ENCODE measurements around the gene TRPM3. TPM values are rescaled to one million over a fixed set of nuclear protein-coding genes. Genes with fewer than 3 reads are reported as not detected.

The TRPM3 gene
- total and polyA plus RNA-seq, 2 donors (not counting 1 experiment from before 2014, with no cell fraction given): not detected

DNA sequence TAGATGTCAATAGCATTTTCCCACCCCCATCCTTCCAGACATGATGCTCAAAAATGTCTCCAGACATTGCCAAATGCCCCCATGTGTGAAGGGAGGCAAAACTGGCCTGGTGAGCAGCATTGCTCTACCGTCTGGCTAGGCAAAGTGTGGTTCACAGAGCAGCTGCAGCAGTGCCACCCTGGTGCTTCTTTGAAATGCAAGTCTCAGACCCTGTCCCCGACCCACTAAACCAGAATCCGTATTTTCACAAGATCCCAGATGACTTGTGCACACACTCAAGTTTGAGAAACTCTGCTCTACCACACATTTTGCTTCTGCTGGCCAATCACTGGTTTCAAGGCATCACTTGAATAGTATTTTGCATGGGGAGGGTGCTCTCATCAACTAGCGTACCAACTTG lies 480.4 kb downstream of the TRPM3 start:
- CTCF ChIA-PET: no interaction called here
- 98% methylated on average over 4 of the region's 4 CpGs for WGBS (ENCODE audit: insufficient coverage)
- DNase-seq: no peak
- TF ChIP-seq EZH2 (IDR thresholded peaks at IDR 0.05; ENCODE audit: borderline replicate concordance, insufficient read depth, low read depth, low read length, poor library complexity, severe bottlenecking): no peak
- TF ChIP-seq, protein P1, sequence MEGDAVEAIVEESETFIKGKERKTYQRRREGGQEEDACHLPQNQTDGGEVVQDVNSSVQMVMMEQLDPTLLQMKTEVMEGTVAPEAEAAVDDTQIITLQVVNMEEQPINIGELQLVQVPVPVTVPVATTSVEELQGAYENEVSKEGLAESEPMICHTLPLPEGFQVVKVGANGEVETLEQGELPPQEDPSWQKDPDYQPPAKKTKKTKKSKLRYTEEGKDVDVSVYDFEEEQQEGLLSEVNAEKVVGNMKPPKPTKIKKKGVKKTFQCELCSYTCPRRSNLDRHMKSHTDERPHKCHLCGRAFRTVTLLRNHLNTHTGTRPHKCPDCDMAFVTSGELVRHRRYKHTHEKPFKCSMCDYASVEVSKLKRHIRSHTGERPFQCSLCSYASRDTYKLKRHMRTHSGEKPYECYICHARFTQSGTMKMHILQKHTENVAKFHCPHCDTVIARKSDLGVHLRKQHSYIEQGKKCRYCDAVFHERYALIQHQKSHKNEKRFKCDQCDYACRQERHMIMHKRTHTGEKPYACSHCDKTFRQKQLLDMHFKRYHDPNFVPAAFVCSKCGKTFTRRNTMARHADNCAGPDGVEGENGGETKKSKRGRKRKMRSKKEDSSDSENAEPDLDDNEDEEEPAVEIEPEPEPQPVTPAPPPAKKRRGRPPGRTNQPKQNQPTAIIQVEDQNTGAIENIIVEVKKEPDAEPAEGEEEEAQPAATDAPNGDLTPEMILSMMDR (IDR thresholded peaks at IDR 0.05): no peak
- Histone ChIP-seq H3K27ac (ENCODE audit: low read length in 2 of 2) (no peak overlapping the region), H3K4me2 (replicated peaks; ENCODE audit: low read depth, low read length, poor library complexity, severe bottlenecking) (no peak overlapping the region), H3K4me3 (ENCODE audit: control extremely low read depth in 1 of 5, extremely low read depth in 1 of 5, insufficient read depth in 1 of 5, low read depth in 2 of 5, low read length in 4 of 5) (no peak overlapping the region), H3K27me3 (replicated peaks in 1 of 4; ENCODE audit: control extremely low read depth in 1 of 4, control insufficient read depth in 3 of 4, insufficient read depth in 4 of 4, low read length in 3 of 4) (peaks cover 0 to 4% (median 0%) of the 10 kb centered on the region in 4 experiments), H3K9ac (ENCODE audit: low read length) (no peak overlapping the region), H2AFZ (ENCODE audit: insufficient read depth, low read depth, low read length, poor library complexity, severe bottlenecking) (no peak overlapping the region), H3K4me1 (ENCODE audit: control insufficient read depth in 2 of 2, insufficient read depth in 2 of 2, low read length in 2 of 2) (no peaks in the 10 kb centered on the region), H3K36me3 (replicated peaks in 1 of 2; ENCODE audit: control extremely low read depth in 1 of 2, control insufficient read depth in 1 of 2, extremely low read depth in 1 of 2, insufficient read depth in 2 of 2, low read length in 1 of 2) (no peaks in the 10 kb centered on the region), H3K9me3 (ENCODE audit: control extremely low read depth in 1 of 3, control insufficient read depth in 2 of 3, insufficient read depth in 1 of 3, low read length in 2 of 3) (no peaks in the 10 kb centered on the region), H4K20me1 (ENCODE audit: control insufficient read depth, insufficient read depth, low read length, poor library complexity, severe bottlenecking) (no peaks in the 10 kb centered on the region), H3K79me2 (ENCODE audit: control insufficient read depth, insufficient read depth, low read length) (no peaks in the 10 kb centered on the region)
- no peak for ATAC-seq (ENCODE audit: low read depth)
- POLR2A ChIA-PET: no interaction called here
- peaks cover 13% of the 10 kb centered on the region for H3K27me3 Mint-ChIP-seq
- no peaks in the 10 kb centered on the region for H3K9me3 Mint-ChIP-seq (ENCODE audit: insufficient read depth)
- H3K4me3 Mint-ChIP-seq: no peak overlapping the region
- no peak overlapping the region for H3K27ac Mint-ChIP-seq
- intact Hi-C loops (cut with micrococcal nuclease): no loop called here
- H3K4me1 Mint-ChIP-seq: no peaks in the 10 kb centered on the region

DNA sequence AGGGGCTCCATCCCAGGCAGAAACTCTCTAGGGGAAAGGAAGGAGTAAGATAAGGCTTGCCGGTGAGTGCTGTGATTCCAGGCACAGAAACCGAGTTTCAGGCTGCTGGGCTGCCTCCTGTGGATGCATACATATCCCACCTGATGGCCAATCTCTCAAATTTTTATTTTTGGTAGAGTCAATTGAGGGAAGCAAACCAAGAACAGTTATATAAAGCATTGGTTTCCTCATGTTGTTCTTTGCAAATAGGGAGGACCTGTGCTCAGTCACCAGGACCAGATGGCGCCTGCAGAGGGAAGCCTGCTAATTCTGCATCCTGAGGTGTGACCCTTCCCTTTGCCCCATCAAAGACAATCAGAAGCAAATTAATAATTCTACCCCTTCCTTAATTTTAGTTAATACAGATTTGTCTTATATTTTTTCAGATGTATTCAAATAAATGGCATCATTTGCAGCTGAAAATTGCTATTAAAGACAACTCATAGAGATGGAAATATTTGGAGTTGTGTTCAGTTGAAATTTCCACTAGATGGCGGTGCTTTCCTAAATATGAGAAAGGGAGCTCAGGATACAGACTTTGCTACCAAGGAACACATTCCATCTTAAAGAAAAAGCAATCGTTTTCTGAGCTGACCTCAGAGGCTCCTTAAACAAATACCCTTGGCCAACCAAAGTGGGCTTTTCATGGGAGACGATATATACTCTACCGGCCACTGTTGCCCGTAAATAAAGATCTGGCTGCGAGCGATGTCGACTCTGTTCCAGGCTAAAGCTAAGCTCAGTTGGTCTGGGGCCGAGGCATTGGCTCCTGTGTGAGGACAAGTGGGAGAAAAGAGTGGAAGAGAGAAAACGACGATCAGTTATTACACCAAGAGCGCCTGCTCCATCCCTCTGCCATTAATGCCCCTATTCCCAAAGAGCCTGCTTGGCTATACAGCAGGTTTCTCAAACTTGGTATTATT lies 481.3 kb downstream of the TRPM3 start:
- Histone ChIP-seq H4K20me1 (ENCODE audit: control insufficient read depth, insufficient read depth, low read length, poor library complexity, severe bottlenecking) (no peaks in the 10 kb centered on the region), H3K36me3 (replicated peaks in 1 of 2; ENCODE audit: control extremely low read depth in 1 of 2, control insufficient read depth in 1 of 2, extremely low read depth in 1 of 2, insufficient read depth in 2 of 2, low read length in 1 of 2) (no peaks in the 10 kb centered on the region), H3K9me3 (ENCODE audit: control extremely low read depth in 1 of 3, control insufficient read depth in 2 of 3, insufficient read depth in 1 of 3, low read length in 2 of 3) (no peaks in the 10 kb centered on the region), H3K4me2 (replicated peaks; ENCODE audit: low read depth, low read length, poor library complexity, severe bottlenecking) (no peak overlapping the region), H3K4me3 (ENCODE audit: control extremely low read depth in 1 of 5, extremely low read depth in 1 of 5, insufficient read depth in 1 of 5, low read depth in 2 of 5, low read length in 4 of 5) (no peak overlapping the region), H3K4me1 (ENCODE audit: control insufficient read depth in 2 of 2, insufficient read depth in 2 of 2, low read length in 2 of 2) (no peaks in the 10 kb centered on the region), H2AFZ (ENCODE audit: insufficient read depth, low read depth, low read length, poor library complexity, severe bottlenecking) (no peak overlapping the region), H3K27ac (ENCODE audit: low read length in 2 of 2) (no peak overlapping the region), H3K9ac (ENCODE audit: low read length) (no peak overlapping the region), H3K27me3 (replicated peaks in 1 of 4; ENCODE audit: control extremely low read depth in 1 of 4, control insufficient read depth in 3 of 4, insufficient read depth in 4 of 4, low read length in 3 of 4) (peaks cover 0 to 4% (median 0%) of the 10 kb centered on the region in 4 experiments), H3K79me2 (ENCODE audit: control insufficient read depth, insufficient read depth, low read length) (no peaks in the 10 kb centered on the region)
- 64% methylated on average over 8 of the region's 15 CpGs for WGBS (ENCODE audit: insufficient coverage)
- no peak overlapping the region for H3K27ac Mint-ChIP-seq
- CTCF ChIA-PET: no interaction called here
- POLR2A ChIA-PET: no interaction called here
- no peak for TF ChIP-seq EZH2 (IDR thresholded peaks at IDR 0.05; ENCODE audit: borderline replicate concordance, insufficient read depth, low read depth, low read length, poor library complexity, severe bottlenecking)
- TF ChIP-seq, protein P1 (IDR thresholded peaks at IDR 0.05): peak; percentile 23
- no peaks in the 10 kb centered on the region for H3K4me1 Mint-ChIP-seq
- H3K9me3 Mint-ChIP-seq (ENCODE audit: insufficient read depth): no peaks in the 10 kb centered on the region
- peaks cover 15% of the 10 kb centered on the region for H3K27me3 Mint-ChIP-seq
- intact Hi-C loops (cut with micrococcal nuclease): no loop called here
- ATAC-seq (ENCODE audit: low read depth) (no peak), DNase-seq (no peak)
- no peak overlapping the region for H3K4me3 Mint-ChIP-seq
